ENCODE data around the gene CNPY2. TPM values are rescaled to one million over a fixed set of nuclear protein-coding genes. Genes with fewer than 3 reads are reported as not detected.

The CNPY2 gene
- total and polyA plus RNA-seq, 2 donors (not counting 3 experiments of a cell fraction or from before 2014, with no cell fraction given): 183 to 256 TPM

DNA sequence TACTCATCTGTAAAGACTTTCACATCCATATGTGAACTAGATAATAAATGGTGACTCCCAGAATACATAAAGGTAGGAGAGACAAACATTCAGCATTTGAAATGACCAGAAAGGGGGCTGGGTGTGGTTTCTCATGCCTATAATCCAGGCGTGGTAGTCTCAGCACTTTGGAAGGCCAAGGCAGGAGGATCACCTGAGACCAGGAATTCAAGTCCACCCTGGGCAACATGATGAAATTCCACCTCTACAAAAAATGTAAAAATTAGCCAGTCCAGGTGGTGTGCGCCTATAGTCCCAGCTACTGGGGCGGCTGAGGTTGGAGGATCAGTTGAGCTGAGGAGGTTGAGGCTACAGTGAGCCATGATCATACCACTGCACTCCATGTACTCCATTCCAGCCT, 11.5 kb downstream of the CNPY2 start:
- Histone ChIP-seq H4K20me1 (replicated peaks; ENCODE audit: control insufficient read depth, extremely low read depth, insufficient read depth, low read length) (no peaks in the 10 kb centered on the region), H3K27ac (ENCODE audit: insufficient read depth, low read depth, low read length) (no peak overlapping the region), H3K9me1 (replicated peaks; ENCODE audit: control insufficient read depth, extremely low read depth, insufficient read depth, low read length) (no peaks in the 10 kb centered on the region), H3K4me3 (replicated peaks in 1 of 3; ENCODE audit: insufficient read depth in 1 of 3, low read depth in 1 of 3, low read length in 3 of 3) (no peak overlapping the region), H3K36me3 (ENCODE audit: control insufficient read depth in 2 of 2, extremely low read depth in 1 of 2, insufficient read depth in 2 of 2, low read length in 2 of 2) (peaks cover 2 to 4% of the 10 kb centered on the region in 2 experiments), H3K4me1 (ENCODE audit: control insufficient read depth, extremely low read depth, insufficient read depth, low read length) (peaks cover 7% of the 10 kb centered on the region), H2AFZ (ENCODE audit: low read depth, low read length) (no peak overlapping the region), H3K79me2 (ENCODE audit: control insufficient read depth, insufficient read depth, low read length) (peaks cover 6% of the 10 kb centered on the region), H3K27me3 (ENCODE audit: control insufficient read depth in 2 of 2, insufficient read depth in 2 of 2, low read length in 2 of 2) (no peaks in the 10 kb centered on the region), H3K9ac (replicated peaks; ENCODE audit: extremely low read depth, insufficient read depth, low read length) (no peak overlapping the region), H3K4me2 (ENCODE audit: insufficient read depth, low read length) (no peak overlapping the region), H3K9me3 (replicated peaks; ENCODE audit: control insufficient read depth, insufficient read depth, low read length) (no peaks in the 10 kb centered on the region)
- TF ChIP-seq GATA2 (IDR thresholded peaks at IDR 0.05; ENCODE audit: insufficient read depth, insufficient read length, low read depth, low read length) (no peak), POLR2AphosphoS5 (IDR thresholded peaks at IDR 0.05; ENCODE audit: insufficient read depth, low read depth, low read length) (no peak), FOS (IDR thresholded peaks at IDR 0.05; ENCODE audit: borderline replicate concordance, insufficient read depth, low read length) (no peak), MYC (IDR thresholded peaks at IDR 0.05; ENCODE audit: low read depth, low read length) (no peak), POLR2A (IDR thresholded peaks at IDR 0.05; ENCODE audit: low read depth, low read length) (no peak), EZH2 (IDR thresholded peaks at IDR 0.05; ENCODE audit: borderline replicate concordance, low read depth, low read length, severe bottlenecking) (no peak)
- TF ChIP-seq, protein P1, sequence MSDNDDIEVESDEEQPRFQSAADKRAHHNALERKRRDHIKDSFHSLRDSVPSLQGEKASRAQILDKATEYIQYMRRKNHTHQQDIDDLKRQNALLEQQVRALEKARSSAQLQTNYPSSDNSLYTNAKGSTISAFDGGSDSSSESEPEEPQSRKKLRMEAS (IDR thresholded peaks at IDR 0.05; ENCODE audit: insufficient read depth, insufficient read length): no peak
- TF ChIP-seq, protein P2, sequence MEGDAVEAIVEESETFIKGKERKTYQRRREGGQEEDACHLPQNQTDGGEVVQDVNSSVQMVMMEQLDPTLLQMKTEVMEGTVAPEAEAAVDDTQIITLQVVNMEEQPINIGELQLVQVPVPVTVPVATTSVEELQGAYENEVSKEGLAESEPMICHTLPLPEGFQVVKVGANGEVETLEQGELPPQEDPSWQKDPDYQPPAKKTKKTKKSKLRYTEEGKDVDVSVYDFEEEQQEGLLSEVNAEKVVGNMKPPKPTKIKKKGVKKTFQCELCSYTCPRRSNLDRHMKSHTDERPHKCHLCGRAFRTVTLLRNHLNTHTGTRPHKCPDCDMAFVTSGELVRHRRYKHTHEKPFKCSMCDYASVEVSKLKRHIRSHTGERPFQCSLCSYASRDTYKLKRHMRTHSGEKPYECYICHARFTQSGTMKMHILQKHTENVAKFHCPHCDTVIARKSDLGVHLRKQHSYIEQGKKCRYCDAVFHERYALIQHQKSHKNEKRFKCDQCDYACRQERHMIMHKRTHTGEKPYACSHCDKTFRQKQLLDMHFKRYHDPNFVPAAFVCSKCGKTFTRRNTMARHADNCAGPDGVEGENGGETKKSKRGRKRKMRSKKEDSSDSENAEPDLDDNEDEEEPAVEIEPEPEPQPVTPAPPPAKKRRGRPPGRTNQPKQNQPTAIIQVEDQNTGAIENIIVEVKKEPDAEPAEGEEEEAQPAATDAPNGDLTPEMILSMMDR (IDR thresholded peaks at IDR 0.05; ENCODE audit: extremely low read depth in 1 of 2, insufficient read depth in 1 of 2, low read depth in 1 of 2, low read length in 2 of 2): no peak
- no peak for FAIRE-seq
- ChIA-PET CTCF (no interaction called here), POLR2A (no interaction called here)
- intact Hi-C loops (cut with micrococcal nuclease): no loop called here
- BruUV-seq (replicated peaks): no TSS peak
- DNase-seq (ENCODE audit: low read depth, low spot score): no peak
- dilution Hi-C loops (cut with MboI; ENCODE audit: extremely low pct_ligation_motif_present, low sequenced_read_pairs): no loop called here
